SK-N-MC (cell line): ENCODE measurements around the gene MEIKIN.

ENCODE experiments used
- EZH2 ChIP-seq: fragments of 200-600 bp; sonication (generic); IDR thresholded peaks from one replicate; pipeline ENCODE4 v1.6.1; 2017; ENCODE audit warnings: antibody characterized with exemption
- FOXP2 ChIP-seq: optimal IDR thresholded peaks from 2 replicates; pipeline ENCODE3; 2011; ENCODE audit warnings: mild to moderate bottlenecking, moderate library complexity; ENCODE audit not compliant: insufficient read depth; ENCODE audit errors: extremely low read length, control extremely low read depth
- POLR2AphosphoS5 ChIP-seq: IDR thresholded peaks from 2 replicates; pipeline ENCODE4 v1.6.1; 2012; ENCODE audit warnings: mild to moderate bottlenecking, low read depth, low read length, borderline replicate concordance

DNA sequence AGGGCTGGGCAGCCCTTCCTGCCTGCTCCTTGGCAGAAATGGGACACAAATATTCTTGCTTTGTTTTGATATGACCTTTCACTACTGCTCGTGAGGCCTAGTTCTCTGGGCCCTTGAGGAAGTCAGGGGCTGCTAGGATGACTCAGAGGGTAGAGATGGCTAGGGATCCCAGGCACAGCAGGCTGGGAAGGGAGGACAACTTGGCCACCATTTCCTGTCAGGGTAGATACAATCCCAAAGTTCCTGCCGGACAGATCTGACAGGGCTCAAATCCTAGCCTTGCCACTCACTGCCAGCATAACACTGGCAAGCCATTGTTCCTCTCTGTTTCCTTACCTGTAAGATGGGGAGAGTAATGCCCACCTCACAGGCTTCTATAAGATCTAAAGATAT, 31.7 kb upstream of the MEIKIN start:
- TF ChIP-seq EZH2: no peak
- TF ChIP-seq FOXP2: no peak
- TF ChIP-seq POLR2AphosphoS5: no peak
